SK-N-MC (cell line): ENCODE results near the gene GLO1.

Experiments used
- EZH2 ChIP-seq: fragments of 200-600 bp; sonication (generic); IDR thresholded peaks from one replicate; pipeline ENCODE4 v1.6.1; 2017; ENCODE audit warnings: antibody characterized with exemption
- POLR2AphosphoS5 ChIP-seq: IDR thresholded peaks from 2 replicates; pipeline ENCODE4 v1.6.1; 2012; ENCODE audit warnings: mild to moderate bottlenecking, low read depth, low read length, borderline replicate concordance

GRCh38 chr6:38640216-38640909, 62.6 kb downstream of the GLO1 start:
- TF ChIP-seq POLR2AphosphoS5: no peak
- no peak for TF ChIP-seq EZH2
